Measurements from ENCODE around the gene SPAG6. TPM values are rescaled to one million over a fixed set of nuclear protein-coding genes. Genes with fewer than 3 reads are reported as not detected.
A peak's percentile ranks its signal among the peaks of the same experiment; 100 is the strongest.

The SPAG6 gene
- total and polyA plus RNA-seq, 9 of the 15 experiments (the other 6 are each of a cell fraction or from before 2014, with no cell fraction given), result 3.5 to 23.1 (median 11.8) TPM

GRCh38 chr10:22427101-22427500 is 81.8 kb downstream of the SPAG6 start (continued):
- TF ChIP-seq MYC (IDR thresholded peaks at IDR 0.05; ENCODE audit: low read depth, low read length) (no peak), MYC (CRISPR knock-in tag; IDR thresholded peaks at IDR 0.05; ENCODE audit: borderline replicate concordance, low read depth) (no peak), RBBP5 (IDR thresholded peaks at IDR 0.05; ENCODE audit: borderline replicate concordance, insufficient read depth, low read length, poor library complexity, severe bottlenecking) (no peak), FOXP1 (CRISPR knock-in tag; IDR thresholded peaks at IDR 0.05) (no peak), SUPT5H (IDR thresholded peaks at IDR 0.05) (no peak), ARID3A (IDR thresholded peaks at IDR 0.05; ENCODE audit: borderline replicate concordance, low read depth, low read length) (no peak), MAFK (IDR thresholded peaks at IDR 0.05; ENCODE audit: low read length) (peak; percentile 82), CREBBP (IDR thresholded peaks at IDR 0.05; ENCODE audit: low read depth, low read length) (no peak), MBD1 (CRISPR knock-in tag; IDR thresholded peaks at IDR 0.05) (no peak), RBM25 (IDR thresholded peaks at IDR 0.05; ENCODE audit: low read depth, low read length, severe bottlenecking) (no peak), CBFA2T3 (IDR thresholded peaks at IDR 0.05) (no peak), RCOR1 (IDR thresholded peaks at IDR 0.05; ENCODE audit: borderline replicate concordance in 1 of 2, low read depth in 2 of 2, low read length in 2 of 2) (no peak), BRD4 (IDR thresholded peaks at IDR 0.05) (no peak), ZNF311 (CRISPR knock-in tag; IDR thresholded peaks at IDR 0.05) (no peak), NR4A1 (CRISPR knock-in tag; IDR thresholded peaks at IDR 0.05) (no peak), NR4A1 (tag; IDR thresholded peaks at IDR 0.05) (no peak), E2F6 (IDR thresholded peaks at IDR 0.05; ENCODE audit: borderline replicate concordance in 1 of 2, extremely low read depth in 1 of 2, insufficient read depth in 1 of 2, insufficient read length in 1 of 2, low read depth in 1 of 2, low read length in 1 of 2, poor library complexity in 1 of 2, severe bottlenecking in 1 of 2) (no peak), CBX5 (IDR thresholded peaks at IDR 0.05; ENCODE audit: borderline replicate concordance, low read depth) (no peak), RBM34 (IDR thresholded peaks at IDR 0.05; ENCODE audit: borderline replicate concordance, insufficient read depth, low read length) (no peak), TCFL5 (CRISPR knock-in tag; conservative IDR thresholded peaks at IDR 0.05) (no peak), FOXA3 (CRISPR knock-in tag; conservative IDR thresholded peaks at IDR 0.05 in 1 of 2, IDR thresholded peaks at IDR 0.05 in 1 of 2) (no peak), POLR2H (tag; IDR thresholded peaks at IDR 0.05; ENCODE audit: low read depth) (no peak), ARNT (IDR thresholded peaks at IDR 0.05) (no peak), TFAP4 (CRISPR knock-in tag; IDR thresholded peaks at IDR 0.05; ENCODE audit: borderline replicate concordance) (no peak), KDM4B (IDR thresholded peaks at IDR 0.05; ENCODE audit: borderline replicate concordance in 2 of 2, low read depth in 1 of 2) (no peak)
